ENCODE results near the gene TTF2. TPM values are rescaled to one million over a fixed set of nuclear protein-coding genes. Genes with fewer than 3 reads are reported as not detected.
"Not testable (repeated sequence)": the region's sequence is repeated elsewhere in the genome, so short reads cannot be mapped to it uniquely, and the experiment has no call there.

TTF2 gene
- total and polyA plus RNA-seq, 2 donors, result 5.8 to 26.3 TPM

DNA sequence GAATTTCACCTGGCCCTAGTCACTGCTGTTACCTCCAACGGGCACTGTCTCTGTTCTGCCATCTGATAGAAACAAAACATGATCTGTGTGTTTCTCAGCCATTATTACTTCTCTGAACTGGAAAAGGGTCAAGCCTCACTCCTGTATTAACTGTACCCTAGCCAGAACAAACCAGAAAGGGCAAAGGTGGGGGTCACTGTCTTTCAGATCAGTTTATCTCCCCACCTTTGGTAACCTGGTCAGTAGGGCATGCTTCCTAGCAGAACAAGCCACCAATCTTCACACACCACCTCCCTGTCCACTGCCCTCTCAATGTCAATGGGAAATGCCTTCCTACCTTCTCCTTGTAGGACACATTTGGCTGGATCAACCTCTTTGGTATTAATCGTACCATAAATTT, 57.6 kb downstream of the TTF2 start:
- DNase-seq (ENCODE audit: low read depth in 6 of 9, low spot score in 9 of 9), result no peak
- Histone ChIP-seq H3K4me3 (ENCODE audit: low read length in 2 of 2) (no peak overlapping the region), H3K9me3 (ENCODE audit: control insufficient read depth in 2 of 2, insufficient read depth in 1 of 2, low read length in 1 of 2) (peaks cover 0 to 2% of the 10 kb centered on the region in 2 donors), H3K4me1 (ENCODE audit: control insufficient read depth in 2 of 2, insufficient read depth in 2 of 2, low read length in 2 of 2) (peaks cover 0 to 14% of the 10 kb centered on the region in 2 donors), H3K27me3 (ENCODE audit: control insufficient read depth in 2 of 2, insufficient read depth in 1 of 2, low read length in 1 of 2) (peaks cover 7 to 22% of the 10 kb centered on the region in 2 donors), H3K27ac (ENCODE audit: low read depth in 1 of 2, low read length in 1 of 2) (no peak overlapping the region), H3K36me3 (ENCODE audit: control insufficient read depth in 2 of 2, insufficient read depth in 2 of 2, low read length in 1 of 2) (no peaks in the 10 kb centered on the region)
- 98% methylated on average over 2 of the region's 2 CpGs for WGBS

DNA sequence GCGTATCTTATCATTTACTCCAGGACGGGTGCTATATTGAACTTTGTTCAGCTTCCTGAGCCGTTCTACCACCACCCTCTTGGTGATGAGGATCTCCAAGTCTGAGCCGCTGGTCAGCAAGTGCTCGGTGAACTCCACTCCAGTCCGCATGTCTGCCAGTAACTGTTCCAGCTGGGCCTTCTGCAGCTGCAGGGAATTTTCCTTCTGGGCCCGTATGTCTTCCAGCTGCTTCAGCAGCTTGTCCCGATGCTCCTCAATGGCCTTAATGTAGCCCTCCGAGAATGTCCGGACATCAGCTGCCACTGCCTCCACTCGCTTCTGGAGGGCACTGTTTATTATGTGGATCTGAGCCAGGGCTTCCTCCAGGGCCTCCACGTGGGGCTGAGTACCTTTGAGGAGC, 58.0 kb downstream of the TTF2 start:
- Histone ChIP-seq H3K36me3 (ENCODE audit: control insufficient read depth in 2 of 2, insufficient read depth in 2 of 2, low read length in 1 of 2) (no peaks in the 10 kb centered on the region), H3K27me3 (ENCODE audit: control insufficient read depth in 2 of 2, insufficient read depth in 1 of 2, low read length in 1 of 2) (peaks cover 8 to 25% of the 10 kb centered on the region in 2 donors), H3K27ac (ENCODE audit: low read depth in 1 of 2, low read length in 1 of 2) (no peak overlapping the region), H3K4me3 (ENCODE audit: low read length in 2 of 2) (no peak overlapping the region), H3K4me1 (ENCODE audit: control insufficient read depth in 2 of 2, insufficient read depth in 2 of 2, low read length in 2 of 2) (peaks cover 0 to 14% of the 10 kb centered on the region in 2 donors), H3K9me3 (ENCODE audit: control insufficient read depth in 2 of 2, insufficient read depth in 1 of 2, low read length in 1 of 2) (peaks cover 0 to 2% of the 10 kb centered on the region in 2 donors)
- WGBS, result 96% methylated on average over 12 of the region's 12 CpGs
- no peak for DNase-seq (ENCODE audit: low read depth in 6 of 9, low spot score in 9 of 9)

DNA sequence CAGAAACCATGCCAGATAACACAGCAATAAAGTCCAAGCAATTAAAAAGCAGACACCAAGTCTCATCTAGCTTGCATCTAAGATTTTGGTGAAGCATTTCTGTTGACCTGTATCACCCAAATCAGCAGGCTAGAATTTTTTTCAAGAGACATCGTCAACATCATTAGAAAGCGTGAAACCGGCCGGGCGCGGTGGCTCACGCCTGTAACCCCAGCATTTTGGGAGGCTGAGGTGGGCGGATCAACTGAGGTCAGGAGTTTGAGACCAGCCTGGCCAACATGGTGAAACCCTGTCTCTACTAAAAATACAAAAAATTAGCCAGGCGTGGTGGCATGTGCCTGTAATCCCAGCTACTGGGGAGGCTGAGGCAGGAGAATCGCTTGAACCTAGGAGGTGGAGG, 59.0 kb downstream of the TTF2 start:
- H3K36me3 ChIP-seq (ENCODE audit: control insufficient read depth in 2 of 2, insufficient read depth in 2 of 2, low read length in 1 of 2); H3K27ac ChIP-seq (ENCODE audit: low read depth in 1 of 2, low read length in 1 of 2); H3K9me3 ChIP-seq (ENCODE audit: control insufficient read depth in 2 of 2, insufficient read depth in 1 of 2, low read length in 1 of 2); DNase-seq (ENCODE audit: low read depth in 6 of 9, low spot score in 9 of 9); H3K4me3 ChIP-seq (ENCODE audit: low read length in 2 of 2): not testable (repeated sequence)
- Histone ChIP-seq H3K4me1 (ENCODE audit: control insufficient read depth in 2 of 2, insufficient read depth in 2 of 2, low read length in 2 of 2) (peaks cover 0 to 14% of the 10 kb centered on the region in 2 donors), H3K27me3 (ENCODE audit: control insufficient read depth in 2 of 2, insufficient read depth in 1 of 2, low read length in 1 of 2) (peaks cover 8 to 32% of the 10 kb centered on the region in 2 donors)
- WGBS, result 97% methylated on average over 10 of the region's 10 CpGs

DNA sequence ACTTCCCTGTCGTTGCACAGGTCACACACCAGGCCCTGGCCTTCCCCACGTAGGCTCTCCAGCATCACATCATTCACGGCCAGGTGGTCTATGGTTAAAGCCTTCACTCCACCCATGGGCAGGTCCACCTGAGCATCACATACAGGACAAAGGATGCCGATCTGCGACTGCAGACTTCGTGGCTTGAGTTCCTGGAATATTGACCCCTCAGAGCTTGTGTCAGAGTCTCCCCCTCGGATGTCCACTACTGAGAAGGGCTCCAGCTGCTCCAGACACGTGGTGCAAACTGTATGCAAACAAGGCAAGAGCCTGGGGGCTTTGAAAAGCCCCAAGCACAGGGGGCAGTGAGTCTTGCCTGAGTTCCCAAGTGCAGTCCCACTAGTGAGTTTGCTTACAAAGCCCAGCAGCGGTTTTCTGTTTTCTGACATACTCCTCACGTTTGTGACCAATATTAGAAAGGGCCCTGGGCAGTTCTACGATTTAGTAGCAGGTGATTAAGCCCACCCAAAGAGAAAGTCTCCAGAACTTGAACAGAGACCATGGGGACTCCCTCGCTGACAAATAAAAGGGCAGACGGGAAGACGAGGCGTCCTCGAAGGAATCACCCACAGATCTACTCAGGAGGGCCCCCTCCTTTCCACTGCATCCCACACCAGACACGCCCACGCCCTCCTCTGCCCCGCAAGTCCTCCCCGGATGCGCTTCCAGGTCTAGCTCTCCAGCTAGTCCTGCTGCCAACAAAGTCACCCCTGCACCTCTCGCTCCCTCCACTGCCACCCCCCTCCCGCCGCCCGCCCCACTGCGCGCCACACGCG, 60.9 kb downstream of the TTF2 start:
- peaks cover 0 to 2% of the 10 kb centered on the region in 2 donors for H3K9me3 ChIP-seq (ENCODE audit: control insufficient read depth in 2 of 2, insufficient read depth in 1 of 2, low read length in 1 of 2)
- no peak overlapping the region for H3K27ac ChIP-seq (ENCODE audit: low read depth in 1 of 2, low read length in 1 of 2)
- DNase-seq (ENCODE audit: low read depth in 6 of 9, low spot score in 9 of 9), result peak in 4 of 9 donors; percentile 4 to 12 (median 7)
- WGBS, result 24% methylated on average over 29 of the region's 29 CpGs
- peaks cover 0 to 14% of the 10 kb centered on the region in 2 donors for H3K4me1 ChIP-seq (ENCODE audit: control insufficient read depth in 2 of 2, insufficient read depth in 2 of 2, low read length in 2 of 2)
- no peaks in the 10 kb centered on the region for H3K36me3 ChIP-seq (ENCODE audit: control insufficient read depth in 2 of 2, insufficient read depth in 2 of 2, low read length in 1 of 2)
- peaks cover 8 to 42% of the 10 kb centered on the region in 2 donors for H3K27me3 ChIP-seq (ENCODE audit: control insufficient read depth in 2 of 2, insufficient read depth in 1 of 2, low read length in 1 of 2)
- peak overlapping the region; percentile 65 to 68 for H3K4me3 ChIP-seq (ENCODE audit: low read length in 2 of 2)

DNA sequence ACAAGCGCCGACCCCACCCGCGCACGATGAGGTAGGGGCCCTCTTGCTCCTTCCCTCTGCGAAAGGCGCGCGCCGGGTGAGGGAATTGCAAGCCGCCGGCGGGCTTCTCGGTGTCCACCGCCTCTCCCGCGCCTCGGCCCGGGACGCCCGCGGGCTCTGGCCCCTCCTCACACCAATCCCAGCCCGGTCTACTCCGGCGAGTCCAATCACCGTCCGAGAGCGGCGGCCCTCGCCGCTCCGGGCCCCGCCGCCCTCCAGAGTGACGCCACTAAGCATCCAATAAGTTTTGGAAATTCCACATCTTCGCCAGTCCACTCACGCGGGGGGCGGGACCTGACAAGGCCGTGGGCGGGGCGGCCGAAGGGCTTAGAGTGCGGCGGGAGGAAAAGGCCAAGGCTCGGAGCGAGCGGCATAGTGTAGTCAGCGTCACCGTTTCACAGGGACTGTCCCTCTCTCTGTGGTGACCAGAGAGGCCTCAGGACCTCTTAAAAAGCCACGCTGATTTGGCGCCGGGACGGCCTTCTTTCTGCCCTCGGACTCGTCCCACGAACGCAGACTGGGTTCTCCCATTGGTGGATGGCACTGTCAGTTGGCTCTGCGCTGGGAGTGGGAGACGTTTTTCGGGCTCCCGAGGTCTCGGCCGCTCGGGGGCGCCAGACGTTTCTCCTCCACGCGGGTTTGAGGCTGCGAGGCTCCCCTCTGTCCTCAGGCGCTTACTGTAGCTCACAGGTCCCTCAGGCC, 61.6 kb downstream of the TTF2 start, which contains the start of gene TRIM45:
Gene TRIM45 (minus strand): TSS at position 161 of the 741 bp plus-strand sequence. CDS start 548 bp downstream, outside the sequence.
- peak; percentile 56 to 91 (median 76) for DNase-seq (ENCODE audit: low read depth in 6 of 9, low spot score in 9 of 9)
- Histone ChIP-seq H3K4me3 (ENCODE audit: low read length in 2 of 2) (peak within 1 kb of the TSS; percentile 65 to 68), H3K27me3 (ENCODE audit: control insufficient read depth in 2 of 2, insufficient read depth in 1 of 2, low read length in 1 of 2) (peaks cover 8 to 46% of the 10 kb centered on the region in 2 donors), H3K36me3 (ENCODE audit: control insufficient read depth in 2 of 2, insufficient read depth in 2 of 2, low read length in 1 of 2) (no peaks in the 10 kb centered on the region), H3K27ac (ENCODE audit: low read depth in 1 of 2, low read length in 1 of 2) (peak within 1 kb of the TSS; percentile 19 to 25), H3K9me3 (ENCODE audit: control insufficient read depth in 2 of 2, insufficient read depth in 1 of 2, low read length in 1 of 2) (peaks cover 0 to 2% of the 10 kb centered on the region in 2 donors), H3K4me1 (ENCODE audit: control insufficient read depth in 2 of 2, insufficient read depth in 2 of 2, low read length in 2 of 2) (peaks cover 0 to 14% of the 10 kb centered on the region in 2 donors)
- WGBS, result under 1% methylated on average over 71 of the region's 71 CpGs

DNA sequence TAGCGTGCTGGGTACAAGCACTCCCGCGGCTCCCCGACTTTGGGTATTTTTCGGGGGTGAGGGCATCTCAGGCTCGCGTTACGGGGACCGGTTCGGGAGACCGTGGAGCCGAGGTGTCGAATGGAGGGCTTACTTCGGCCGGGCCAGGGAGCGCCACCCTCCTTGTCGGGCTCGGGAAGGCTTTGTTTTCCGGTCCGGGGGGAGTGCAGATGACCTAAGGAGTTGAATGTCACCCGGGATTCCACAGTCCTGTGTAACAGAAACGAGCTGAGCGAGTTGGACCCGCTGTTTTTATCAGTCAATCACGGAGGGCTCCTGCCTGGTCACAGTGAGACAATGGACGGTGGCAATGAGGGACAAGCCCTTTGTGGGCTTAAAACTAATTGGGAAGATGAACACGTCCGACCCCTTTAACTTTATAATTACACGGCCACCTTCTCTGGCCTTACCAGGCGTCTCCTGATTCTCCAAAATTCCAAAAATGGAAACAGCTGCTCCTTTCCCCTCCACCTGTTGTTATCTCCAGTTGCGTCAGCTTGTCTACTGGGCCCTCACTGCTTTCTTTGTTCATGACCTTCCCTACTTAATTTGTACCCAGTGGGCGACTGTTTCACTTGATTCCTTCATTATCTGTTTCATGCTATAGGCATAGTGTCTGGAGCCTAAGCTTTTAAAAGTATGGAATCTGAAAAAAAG, 62.4 kb downstream of the TTF2 start:
- peaks cover 0 to 14% of the 10 kb centered on the region in 2 donors for H3K4me1 ChIP-seq (ENCODE audit: control insufficient read depth in 2 of 2, insufficient read depth in 2 of 2, low read length in 2 of 2)
- H3K36me3 ChIP-seq (ENCODE audit: control insufficient read depth in 2 of 2, insufficient read depth in 2 of 2, low read length in 1 of 2), result no peaks in the 10 kb centered on the region
- peaks cover 8 to 48% of the 10 kb centered on the region in 2 donors for H3K27me3 ChIP-seq (ENCODE audit: control insufficient read depth in 2 of 2, insufficient read depth in 1 of 2, low read length in 1 of 2)
- H3K27ac ChIP-seq (ENCODE audit: low read depth in 1 of 2, low read length in 1 of 2), result no peak overlapping the region
- WGBS, result 35% methylated on average over 32 of the region's 32 CpGs
- no peak for DNase-seq (ENCODE audit: low read depth in 6 of 9, low spot score in 9 of 9)
- peak overlapping the region; percentile 65 to 68 for H3K4me3 ChIP-seq (ENCODE audit: low read length in 2 of 2)
- peaks cover 0 to 2% of the 10 kb centered on the region in 2 donors for H3K9me3 ChIP-seq (ENCODE audit: control insufficient read depth in 2 of 2, insufficient read depth in 1 of 2, low read length in 1 of 2)

DNA sequence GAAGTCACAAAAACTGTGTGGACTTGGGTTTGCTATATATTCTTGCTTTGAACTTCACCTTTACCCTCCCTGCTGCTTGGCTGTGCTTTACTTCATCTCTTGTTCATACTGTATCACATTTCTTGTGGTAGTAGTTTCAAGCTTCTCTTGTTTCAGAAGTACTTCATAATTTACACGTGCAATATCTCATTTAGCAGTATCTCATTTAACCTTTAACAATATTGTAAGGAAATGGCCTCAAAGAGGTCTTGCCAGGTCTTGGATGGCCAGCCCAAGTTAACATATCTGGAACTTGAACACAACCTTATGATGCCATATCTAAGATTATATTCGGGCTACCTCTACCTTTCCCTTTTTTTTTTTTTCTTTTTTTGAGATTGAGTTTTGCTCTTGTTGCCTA, 63.1 kb downstream of the TTF2 start:
- Histone ChIP-seq H3K4me3 (ENCODE audit: low read length in 2 of 2) (no peak overlapping the region), H3K27ac (ENCODE audit: low read depth in 1 of 2, low read length in 1 of 2) (no peak overlapping the region), H3K4me1 (ENCODE audit: control insufficient read depth in 2 of 2, insufficient read depth in 2 of 2, low read length in 2 of 2) (peaks cover 0 to 14% of the 10 kb centered on the region in 2 donors), H3K9me3 (ENCODE audit: control insufficient read depth in 2 of 2, insufficient read depth in 1 of 2, low read length in 1 of 2) (peaks cover 0 to 2% of the 10 kb centered on the region in 2 donors), H3K27me3 (ENCODE audit: control insufficient read depth in 2 of 2, insufficient read depth in 1 of 2, low read length in 1 of 2) (peaks cover 8 to 48% of the 10 kb centered on the region in 2 donors), H3K36me3 (ENCODE audit: control insufficient read depth in 2 of 2, insufficient read depth in 2 of 2, low read length in 1 of 2) (no peaks in the 10 kb centered on the region)
- DNase-seq (ENCODE audit: low read depth in 6 of 9, low spot score in 9 of 9), result no peak
- 93% methylated on average over 2 of the region's 2 CpGs for WGBS

DNA sequence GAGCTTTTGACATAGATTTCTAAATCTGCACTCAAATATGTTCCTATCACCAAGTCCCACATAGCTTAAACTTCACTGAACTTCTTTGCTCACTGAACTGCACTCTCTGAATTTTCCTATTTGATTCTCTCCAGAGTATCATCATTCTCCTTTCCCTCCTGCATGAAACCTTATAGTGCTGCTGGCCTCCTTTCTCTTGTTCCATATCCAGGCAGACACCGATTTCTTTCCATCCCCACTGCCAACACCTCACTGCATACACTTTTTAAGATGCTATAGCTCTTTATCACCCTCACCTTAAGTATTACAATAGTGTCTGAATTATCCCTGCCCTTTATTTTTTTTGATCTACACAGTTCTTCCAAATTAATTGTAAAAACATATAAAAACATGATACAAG, 64.5 kb downstream of the TTF2 start:
- H3K36me3 ChIP-seq (ENCODE audit: control insufficient read depth in 2 of 2, insufficient read depth in 2 of 2, low read length in 1 of 2), result no peaks in the 10 kb centered on the region

More for the DNA sequence above, 64.5 kb downstream of the TTF2 start:
- no peak overlapping the region for H3K27ac ChIP-seq (ENCODE audit: low read depth in 1 of 2, low read length in 1 of 2)
- H3K4me1 ChIP-seq (ENCODE audit: control insufficient read depth in 2 of 2, insufficient read depth in 2 of 2, low read length in 2 of 2), result peaks cover 0 to 14% of the 10 kb centered on the region in 2 donors
- DNase-seq (ENCODE audit: low read depth in 6 of 9, low spot score in 9 of 9), result no peak
- H3K9me3 ChIP-seq (ENCODE audit: control insufficient read depth in 2 of 2, insufficient read depth in 1 of 2, low read length in 1 of 2), result peaks cover 0 to 2% of the 10 kb centered on the region in 2 donors
- H3K4me3 ChIP-seq (ENCODE audit: low read length in 2 of 2), result no peak overlapping the region
- peaks cover 8 to 48% of the 10 kb centered on the region in 2 donors for H3K27me3 ChIP-seq (ENCODE audit: control insufficient read depth in 2 of 2, insufficient read depth in 1 of 2, low read length in 1 of 2)
- 88% methylated on average over 1 of the region's 1 CpG for WGBS
